Endothelial cell of umbilical vein (primary cell): ENCODE data around the gene ELL2. TPM values are rescaled to one million over a fixed set of nuclear protein-coding genes. Genes with fewer than 3 reads are reported as not detected.

Experiments used
- BruUV-seq: library from RNA; stranded (reverse); fragments of 400-500 nt; replicated peaks from 2 replicates; lab custom pipeline; 2021; lab: Mats Ljungman, UMichigan
- CTCF ChIA-PET: fragments of 300-600, 350-600 bp; sonication (Branson Sonifier 250); formaldehyde crosslinking; loops from one replicate; lab custom pipeline; 2021; ENCODE audit warnings: antibody characterized with exemption, inconsistent platforms; lab: Charles Lee
- POLR2A ChIA-PET: fragments of 300-600, 350-600 bp; sonication (Branson Sonifier 250); formaldehyde crosslinking; loops from one replicate; lab custom pipeline; 2021; ENCODE audit warnings: antibody characterized with exemption, inconsistent platforms; lab: Charles Lee
- DNase-seq: peaks from one replicate; pipeline ENCODE4 v3.0.0-alpha.2; 2011; ENCODE audit warnings: low read depth, low spot score
- FAIRE-seq: peaks from 2 replicates; lab custom pipeline; 2011; peaks lifted over from hg19 to GRCh38; lab: Jason Lieb, UNC
- H2AFZ ChIP-seq: 2 replicates; pipeline ENCODE4 v1.6.0; 2012; ENCODE audit warnings: low read depth, low read length, control low read depth, inconsistent platforms
- H3K27ac ChIP-seq: 2 replicates; pipeline ENCODE4 v1.5.1; 2011; ENCODE audit warnings: low read depth, mild to moderate bottlenecking, control low read depth, low read length, moderate library complexity; ENCODE audit not compliant: insufficient read depth
- H3K27me3 ChIP-seq, 2 experiments: 2 replicates each; pipeline versions ENCODE4 v1.6.0 to v1.6.1; 2011; ENCODE audit warnings: low read length in 2 of 2, mixed read lengths in 1 of 2; ENCODE audit not compliant: control insufficient read depth in 2 of 2, insufficient read depth in 2 of 2
- H3K36me3 ChIP-seq, 2 experiments: 2 replicates in 1 of 2; 3 replicates in 1 of 2; pipeline ENCODE4 v1.5.1; 2011; ENCODE audit warnings: low read length in 2 of 2, mild to moderate bottlenecking in 1 of 2, moderate library complexity in 1 of 2; ENCODE audit not compliant: control insufficient read depth in 2 of 2, insufficient read depth in 2 of 2; ENCODE audit errors: extremely low read depth in 1 of 2
- H3K4me1 ChIP-seq: 3 replicates; pipeline ENCODE4 v1.5.1; 2011; ENCODE audit warnings: mild to moderate bottlenecking, low read length; ENCODE audit not compliant: control insufficient read depth, insufficient read depth; ENCODE audit errors: extremely low read depth
- H3K4me2 ChIP-seq: 2 replicates; pipeline ENCODE4 v1.6.1; 2011; ENCODE audit warnings: low read length, control low read depth, mixed read lengths; ENCODE audit not compliant: insufficient read depth
- H3K4me3 ChIP-seq, 3 experiments: fragments of 200-600 bp in 1 of 3; sonication (generic), shearing (Covaris generic) in 1 of 3; replicated peaks in 1 of 3; 2 replicates each; pipeline ENCODE4 v1.5.1; 2011 to 2016; ENCODE audit warnings: control low read depth in 3 of 3, low read length in 3 of 3, mild to moderate bottlenecking in 2 of 3, inconsistent platforms in 1 of 3, low read depth in 1 of 3, moderate library complexity in 1 of 3; ENCODE audit not compliant: insufficient read depth in 1 of 3
- H3K79me2 ChIP-seq: 2 replicates; pipeline ENCODE4 v1.6.0; 2012; ENCODE audit warnings: low read length, inconsistent platforms; ENCODE audit not compliant: control insufficient read depth, insufficient read depth
- H3K9ac ChIP-seq: replicated peaks from 2 replicates; pipeline ENCODE3; 2011; ENCODE audit warnings: low read length, control low read depth; ENCODE audit not compliant: insufficient read depth; ENCODE audit errors: extremely low read depth
- H3K9me1 ChIP-seq: replicated peaks from 3 replicates; pipeline ENCODE4 v1.6.0; 2011; ENCODE audit warnings: mild to moderate bottlenecking, low read length; ENCODE audit not compliant: control insufficient read depth, insufficient read depth; ENCODE audit errors: extremely low read depth
- H3K9me3 ChIP-seq: replicated peaks from 2 replicates; pipeline ENCODE4 v1.5.1; 2012; ENCODE audit warnings: low read length, inconsistent platforms; ENCODE audit not compliant: control insufficient read depth, insufficient read depth
- H4K20me1 ChIP-seq: replicated peaks from 2 replicates; pipeline ENCODE3; 2011; ENCODE audit warnings: mild to moderate bottlenecking, low read length; ENCODE audit not compliant: control insufficient read depth, insufficient read depth; ENCODE audit errors: extremely low read depth
- CTCF ChIP-seq, 2 donors: IDR thresholded peaks; 1 replicate in 1 of 2; 2 replicates in 1 of 2; pipeline ENCODE4 v1.5.1; 2011; ENCODE audit warnings: low read length in 2 of 2, mild to moderate bottlenecking in 2 of 2, moderate library complexity in 2 of 2, control low read depth in 1 of 2, inconsistent platforms in 1 of 2, low read depth in 1 of 2; ENCODE audit not compliant: insufficient read depth in 1 of 2; ENCODE audit errors: extremely low read depth in 1 of 2
- EZH2 ChIP-seq: IDR thresholded peaks from 2 replicates; pipeline ENCODE4 v1.6.1; 2012; ENCODE audit warnings: borderline replicate concordance, low read depth, mild to moderate bottlenecking, moderate library complexity, low read length, inconsistent platforms; ENCODE audit not compliant: severe bottlenecking
- FOS ChIP-seq: IDR thresholded peaks from 2 replicates; pipeline ENCODE4 v1.6.1; 2011; ENCODE audit warnings: mild to moderate bottlenecking, low read length, moderate library complexity, borderline replicate concordance; ENCODE audit not compliant: insufficient read depth
- GATA2 ChIP-seq: IDR thresholded peaks from 2 replicates; pipeline ENCODE4 v1.7.0; 2011; ENCODE audit warnings: low read depth, mild to moderate bottlenecking, moderate library complexity, mixed read lengths, low read length; ENCODE audit not compliant: insufficient read length, insufficient read depth
- JUN ChIP-seq: IDR thresholded peaks from 2 replicates; pipeline ENCODE4 v1.6.1; 2011; ENCODE audit warnings: borderline replicate concordance, low read depth; ENCODE audit not compliant: insufficient read length, insufficient read depth
- MYC ChIP-seq: IDR thresholded peaks from one replicate; pipeline ENCODE4 v1.6.1; 2011; ENCODE audit warnings: mild to moderate bottlenecking, low read depth, low read length
- POLR2A ChIP-seq: IDR thresholded peaks from 2 replicates; pipeline ENCODE4 v1.6.1; 2012; ENCODE audit warnings: low read depth, mild to moderate bottlenecking, control low read depth, low read length
- POLR2AphosphoS5 ChIP-seq: IDR thresholded peaks from 2 replicates; pipeline ENCODE4 v1.6.1; 2012; ENCODE audit warnings: low read depth, mild to moderate bottlenecking, control low read depth, low read length, moderate library complexity; ENCODE audit not compliant: insufficient read depth
- dilution Hi-C: fragments of 300-500 bp; cut with MboI; formaldehyde crosslinking; loops from one replicate; pipeline ENCODE4 v1.15.0; 2019; ENCODE audit warnings: low sequenced_read_pairs; ENCODE audit not compliant: extremely low pct_ligation_motif_present
- intact Hi-C: fragments of 100-400 bp; cut with micrococcal nuclease; formaldehyde crosslinking; loops from one replicate; pipeline ENCODE4 v1.10.0; 2022
- polyA plus RNA-seq, 4 experiments: library from polyadenylated mRNA; depleted of rRNA in 3 of 4; stranded (reverse) in 3 of 4; unstranded in 1 of 4; fragments of >200 nt; gene quantifications; 2 replicates each; pipeline versions ENCODE4 v1.2.1 to v1.2.3, GENCODE V29; 2011 to 2012; ENCODE audit warnings: missing spikeins in 1 of 4
- total RNA-seq: library from RNA; stranded (reverse); gene quantifications from 2 replicates; pipeline ENCODE4 v1.2.3, GENCODE V29; 2021
- TF ChIP-seq, protein P1 (sequence below): IDR thresholded peaks from 2 replicates; pipeline ENCODE4 v1.6.1; 2011; ENCODE audit not compliant: insufficient read depth, insufficient read length

The ELL2 gene
- total and polyA plus RNA-seq, 2 donors (not counting 3 experiments of a cell fraction or from before 2014, with no cell fraction given): 6.8 to 26.0 TPM

GRCh38 chr5:95920822-95921221, 40.8 kb downstream of the ELL2 start:
- Histone ChIP-seq H3K9ac (no peak overlapping the region), H3K9me1 (no peaks in the 10 kb centered on the region), H3K4me2 (no peak overlapping the region), H3K79me2 (peaks cover 12% of the 10 kb centered on the region), H3K4me3 (no peak overlapping the region), H4K20me1 (no peaks in the 10 kb centered on the region), H3K9me3 (no peaks in the 10 kb centered on the region), H3K36me3 (no peaks in the 10 kb centered on the region), H3K27me3 (no peaks in the 10 kb centered on the region), H2AFZ (no peak overlapping the region), H3K4me1 (no peaks in the 10 kb centered on the region), H3K27ac (no peak overlapping the region)
- TF ChIP-seq EZH2 (no peak), POLR2AphosphoS5 (no peak), GATA2 (no peak), MYC (no peak), CTCF (IDR thresholded peaks at IDR 0.05; ENCODE audit: extremely low read depth in 1 of 2, insufficient read depth in 1 of 2, low read depth in 1 of 2, low read length in 2 of 2) (no peak), JUN (no peak), FOS (no peak), POLR2A (no peak)
- TF ChIP-seq, protein P1, sequence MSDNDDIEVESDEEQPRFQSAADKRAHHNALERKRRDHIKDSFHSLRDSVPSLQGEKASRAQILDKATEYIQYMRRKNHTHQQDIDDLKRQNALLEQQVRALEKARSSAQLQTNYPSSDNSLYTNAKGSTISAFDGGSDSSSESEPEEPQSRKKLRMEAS: no peak
- dilution Hi-C loops: no loop called here
- POLR2A ChIA-PET: no interaction called here
- intact Hi-C loops: no loop called here
- CTCF ChIA-PET: no interaction called here
- DNase-seq (no peak), FAIRE-seq (no peak)
- no TSS peak for BruUV-seq
